ENCODE measurements around the gene CBX5. TPM values are rescaled to one million over a fixed set of nuclear protein-coding genes. Genes with fewer than 3 reads are reported as not detected.

Gene CBX5
- polyA plus RNA-seq, 1 of the 3 experiments (the other 2 are of a cell fraction) = 11.6 TPM

GRCh38 chr12:54324617-54325441, 44.9 kb upstream of the CBX5 start, which contains the start of gene COPZ1:
Gene COPZ1, plus strand, starts transcription at chr12:54325131. Its CDS starts 33 bp downstream, at chr12:54325164.
- no peaks in the 10 kb centered on the region for H4K20me1 ChIP-seq (ENCODE audit: insufficient read depth)
- peak within 1 kb of the TSS; percentile 97 for H3K9ac ChIP-seq
- CTCF ChIA-PET = interaction anchor here (0.6 to 16.1 kb wide), 40 partner anchors 11 to 579 kb away, joined by 3 to 266 read pairs (median 5); partner anchors contain the start of genes CBX5, HNRNPA1, HOXC10 and NFE2
- 5% methylated on average over 34 of the region's 34 CpGs for WGBS (ENCODE audit: low lambda C conversion rate)
- H3F3A ChIP-seq (replicated peaks; ENCODE audit: insufficient read depth) = peaks cover 3% of the 10 kb centered on the region
- H3K27me3 ChIP-seq (ENCODE audit: insufficient read depth) = no peaks in the 10 kb centered on the region
- H3K9me3 ChIP-seq = no peaks in the 10 kb centered on the region
- POLR2A ChIA-PET = interaction anchor here (0.7 to 1.9 kb wide), 8 partner anchors 10 to 106 kb away, joined by 3 to 12 read pairs (median 4); partner anchors contain the start of genes CBX5 and HNRNPA1
- no peaks in the 10 kb centered on the region for H3K9me2 ChIP-seq
- H3K4me1 ChIP-seq (ENCODE audit: control insufficient read depth in 1 of 2, insufficient read depth in 2 of 2, low read depth in 1 of 2, low read length in 1 of 2) = peaks cover 0 to 9% of the 10 kb centered on the region in 2 experiments; a peak in 2 of 4 replicates
- peak within 1 kb of the TSS; percentile 99 for H2AFZ ChIP-seq (ENCODE audit: low read depth)
- H3K79me2 ChIP-seq (ENCODE audit: insufficient read depth) = peaks cover 48% of the 10 kb centered on the region
- H3K27ac ChIP-seq (ENCODE audit: low read depth in 2 of 2, low read length in 1 of 2) = peak within 1 kb of the TSS; percentile 77 to 81
- H3K4me2 ChIP-seq = peak within 1 kb of the TSS; percentile 75
- peak within 1 kb of the TSS; percentile 68 to 86 for H3K4me3 ChIP-seq (ENCODE audit: low read depth in 2 of 2, low read length in 1 of 2)
- H3K36me3 ChIP-seq (replicated peaks in 1 of 2; ENCODE audit: control insufficient read depth in 1 of 2, insufficient read depth in 2 of 2, low read length in 1 of 2) = peaks cover 4% of the 10 kb centered on the region in 2 experiments
- DNase-seq = peak; percentile 90
- peak; percentile 88 for TF ChIP-seq CHD2 (IDR thresholded peaks at IDR 0.05; ENCODE audit: low read length, partially characterized antibody)
- TF ChIP-seq FOSL2 (IDR thresholded peaks at IDR 0.05; ENCODE audit: borderline replicate concordance, low read depth) = no peak
- peak; percentile 93 for TF ChIP-seq IRF3 (IDR thresholded peaks at IDR 0.05; ENCODE audit: low read depth, low read length)
- TF ChIP-seq EP300 (IDR thresholded peaks at IDR 0.05; ENCODE audit: borderline replicate concordance in 1 of 2, low read depth in 1 of 2, low read length in 1 of 2) = 0 out of 4 replicates have a peak, but pooled peaks of 1 of the 2 experiments have one; percentile 35
- TF ChIP-seq TCF12 (IDR thresholded peaks at IDR 0.05) = 0 out of 2 replicates have a peak, but pooled peaks have one; percentile 11
- TF ChIP-seq RFX5 (IDR thresholded peaks at IDR 0.05; ENCODE audit: low read length) = peak; percentile 96
- peak; percentile 7; the same call in 1 of the 2 replicates for TF ChIP-seq MAX (IDR thresholded peaks at IDR 0.05; ENCODE audit: low read depth)
- TF ChIP-seq TAF1 (IDR thresholded peaks at IDR 0.05; ENCODE audit: borderline replicate concordance, low read depth, low read length) = peak; percentile 91
- peak; percentile 69; the same call in 1 of the 2 replicates for TF ChIP-seq SIN3A (IDR thresholded peaks at IDR 0.05; ENCODE audit: borderline replicate concordance, low read depth, low read length)
- no peak for TF ChIP-seq FOXM1 (IDR thresholded peaks at IDR 0.05; ENCODE audit: low read depth)
- no peak for TF ChIP-seq GABPA (IDR thresholded peaks at IDR 0.05; ENCODE audit: low read depth)
- TF ChIP-seq CTCF (IDR thresholded peaks at IDR 0.05) = peak; percentile 84
- peak; percentile 88 for TF ChIP-seq ELF1 (IDR thresholded peaks at IDR 0.05)
- TF ChIP-seq ZBTB33 (IDR thresholded peaks at IDR 0.05; ENCODE audit: borderline replicate concordance, low read depth) = no peak
- no peak for TF ChIP-seq EZH2phosphoT487 (IDR thresholded peaks at IDR 0.05; ENCODE audit: borderline replicate concordance, low read depth)
- TF ChIP-seq, protein P1, sequence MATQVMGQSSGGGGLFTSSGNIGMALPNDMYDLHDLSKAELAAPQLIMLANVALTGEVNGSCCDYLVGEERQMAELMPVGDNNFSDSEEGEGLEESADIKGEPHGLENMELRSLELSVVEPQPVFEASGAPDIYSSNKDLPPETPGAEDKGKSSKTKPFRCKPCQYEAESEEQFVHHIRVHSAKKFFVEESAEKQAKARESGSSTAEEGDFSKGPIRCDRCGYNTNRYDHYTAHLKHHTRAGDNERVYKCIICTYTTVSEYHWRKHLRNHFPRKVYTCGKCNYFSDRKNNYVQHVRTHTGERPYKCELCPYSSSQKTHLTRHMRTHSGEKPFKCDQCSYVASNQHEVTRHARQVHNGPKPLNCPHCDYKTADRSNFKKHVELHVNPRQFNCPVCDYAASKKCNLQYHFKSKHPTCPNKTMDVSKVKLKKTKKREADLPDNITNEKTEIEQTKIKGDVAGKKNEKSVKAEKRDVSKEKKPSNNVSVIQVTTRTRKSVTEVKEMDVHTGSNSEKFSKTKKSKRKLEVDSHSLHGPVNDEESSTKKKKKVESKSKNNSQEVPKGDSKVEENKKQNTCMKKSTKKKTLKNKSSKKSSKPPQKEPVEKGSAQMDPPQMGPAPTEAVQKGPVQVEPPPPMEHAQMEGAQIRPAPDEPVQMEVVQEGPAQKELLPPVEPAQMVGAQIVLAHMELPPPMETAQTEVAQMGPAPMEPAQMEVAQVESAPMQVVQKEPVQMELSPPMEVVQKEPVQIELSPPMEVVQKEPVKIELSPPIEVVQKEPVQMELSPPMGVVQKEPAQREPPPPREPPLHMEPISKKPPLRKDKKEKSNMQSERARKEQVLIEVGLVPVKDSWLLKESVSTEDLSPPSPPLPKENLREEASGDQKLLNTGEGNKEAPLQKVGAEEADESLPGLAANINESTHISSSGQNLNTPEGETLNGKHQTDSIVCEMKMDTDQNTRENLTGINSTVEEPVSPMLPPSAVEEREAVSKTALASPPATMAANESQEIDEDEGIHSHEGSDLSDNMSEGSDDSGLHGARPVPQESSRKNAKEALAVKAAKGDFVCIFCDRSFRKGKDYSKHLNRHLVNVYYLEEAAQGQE (IDR thresholded peaks at IDR 0.05; ENCODE audit: low read depth, low read length) = peak; percentile 55; the same call in 1 of the 2 replicates
- TF ChIP-seq MXI1 (IDR thresholded peaks at IDR 0.05; ENCODE audit: low read depth, low read length) = peak; percentile 76
- TF ChIP-seq TEAD4 (IDR thresholded peaks at IDR 0.05; ENCODE audit: borderline replicate concordance, insufficient read depth) = no peak
- peak; percentile 67 for TF ChIP-seq SMC3 (IDR thresholded peaks at IDR 0.05; ENCODE audit: low read depth, low read length)
- TF ChIP-seq JUND (IDR thresholded peaks at IDR 0.05) = no peak
- TF ChIP-seq RAD21 (IDR thresholded peaks at IDR 0.05; ENCODE audit: low read length) = peak; percentile 80
- TF ChIP-seq FOXJ3 (CRISPR knock-in tag; IDR thresholded peaks at IDR 0.05) = no peak
- peak; percentile 82 for TF ChIP-seq POLR2AphosphoS5 (IDR thresholded peaks at IDR 0.05; ENCODE audit: low read depth, low read length)

Measured in SK-N-SH (cell line).